Thoracic aorta (tissue), 2 donors: ENCODE measurements around the gene CSTF1. TPM values are rescaled to one million over a fixed set of nuclear protein-coding genes. Genes with fewer than 3 reads are reported as not detected.

Experiments
- ATAC-seq: fragments of 150-250 bp; one replicate; pipeline ENCODE4 v1.8.0; 2017; ENCODE audit warnings: low read depth; ENCODE audit not compliant: insufficient number of reproducible peaks, low FRiP score
- DNase-seq: peaks from one replicate; pipeline ENCODE4 v3.0.0-alpha.2; 2020; ENCODE audit warnings: low spot score
- H3K27ac ChIP-seq, 2 donors: fragments of 200-600 bp; sonication (generic); 1 replicate in 1 of 2; 2 replicates in 1 of 2; pipeline ENCODE4 v1.5.1; 2016; ENCODE audit warnings: mild to moderate bottlenecking in 2 of 2, moderate library complexity in 2 of 2
- H3K27me3 ChIP-seq: fragments of 200-600 bp; sonication (generic); replicated peaks from 2 replicates; pipeline ENCODE4 v1.6.0; 2016; ENCODE audit warnings: mild to moderate bottlenecking; ENCODE audit not compliant: insufficient read depth
- H3K36me3 ChIP-seq: fragments of 200-600 bp; sonication (generic); one replicate; pipeline ENCODE4 v1.5.1; 2016
- H3K4me1 ChIP-seq, 2 donors: fragments of 200-600 bp; sonication (generic); 1 replicate in 1 of 2; 2 replicates in 1 of 2; pipeline versions ENCODE4 v1.5.1 to v1.6.0; 2016; ENCODE audit warnings: low read depth in 2 of 2, mild to moderate bottlenecking in 1 of 2; ENCODE audit not compliant: control insufficient read depth in 1 of 2
- H3K4me3 ChIP-seq: fragments of 200-600 bp; sonication (generic); 2 replicates; pipeline ENCODE4 v1.5.1; 2016; ENCODE audit warnings: mild to moderate bottlenecking
- H3K9me3 ChIP-seq: fragments of 200-600 bp; sonication (generic); 2 replicates; pipeline ENCODE4 v1.5.1; 2016
- CTCF ChIP-seq: fragments of 200-600 bp; sonication (generic); IDR thresholded peaks from one replicate; pipeline ENCODE4 v1.5.1; 2019; ENCODE audit warnings: antibody characterized with exemption
- total RNA-seq, 2 donors: library from RNA; depleted of rRNA; stranded (reverse); fragments of >200 nt; gene quantifications; one replicate each; pipeline versions ENCODE4 v1.1.0 to v1.2.3, GENCODE V29; 2016

The CSTF1 gene
- total RNA-seq, 2 donors from 2014 or later, result 4.6 to 22.5 TPM

- no peak for ATAC-seq
Observed at GRCh38 chr20:56371977-56372376, 20.5 kb upstream of the CSTF1 start.

GRCh38 chr20:56372850-56373249 is 19.6 kb upstream of the CSTF1 start:
- Histone ChIP-seq H3K36me3 (peaks cover 2% of the 10 kb centered on the region), H3K4me1 (no peaks in the 10 kb centered on the region), H3K27me3 (no peaks in the 10 kb centered on the region), H3K27ac (no peak overlapping the region), H3K9me3 (no peaks in the 10 kb centered on the region), H3K4me3 (no peak overlapping the region)
- TF ChIP-seq CTCF, result no peak
- ATAC-seq (no peak), DNase-seq (no peak)

More at GRCh38 chr20:56371977-56372376, 20.5 kb upstream of the CSTF1 start:
- no peak overlapping the region for H3K27ac ChIP-seq
- DNase-seq, result no peak
- H3K4me1 ChIP-seq, result no peaks in the 10 kb centered on the region
- H3K27me3 ChIP-seq, result no peaks in the 10 kb centered on the region
- no peak for TF ChIP-seq CTCF
- H3K4me3 ChIP-seq, result no peak overlapping the region
- H3K9me3 ChIP-seq, result no peaks in the 10 kb centered on the region
- peaks cover 7% of the 10 kb centered on the region for H3K36me3 ChIP-seq

- peaks cover 2% of the 10 kb centered on the region for H3K36me3 ChIP-seq
- ATAC-seq (no peak), DNase-seq (no peak)
- no peak overlapping the region for H3K4me3 ChIP-seq
- no peak for TF ChIP-seq CTCF
- H3K4me1 ChIP-seq, result no peaks in the 10 kb centered on the region
- H3K27ac ChIP-seq, result no peak overlapping the region
- no peaks in the 10 kb centered on the region for H3K9me3 ChIP-seq
- H3K27me3 ChIP-seq, result no peaks in the 10 kb centered on the region
Observed at GRCh38 chr20:56373942-56374341, 18.5 kb upstream of the CSTF1 start.

- TF ChIP-seq CTCF, result no peak
- Histone ChIP-seq H3K27ac (no peak overlapping the region), H3K9me3 (no peaks in the 10 kb centered on the region), H3K27me3 (no peaks in the 10 kb centered on the region), H3K4me1 (peaks cover 7 to 8% of the 10 kb centered on the region in 2 donors), H3K4me3 (no peak overlapping the region), H3K36me3 (no peaks in the 10 kb centered on the region)
- no peak for ATAC-seq
- DNase-seq, result no peak
Observed at GRCh38 chr20:56376331-56376730, 16.1 kb upstream of the CSTF1 start.

GRCh38 chr20:56378386-56378785 is 14.1 kb upstream of the CSTF1 start:
- Histone ChIP-seq H3K4me3 (no peak overlapping the region), H3K27me3 (no peaks in the 10 kb centered on the region)
- no peak for TF ChIP-seq CTCF

More at GRCh38 chr20:56378386-56378785, 14.1 kb upstream of the CSTF1 start:
- ATAC-seq (no peak), DNase-seq (no peak)
- Histone ChIP-seq H3K4me1 (peaks cover 7 to 8% of the 10 kb centered on the region in 2 donors), H3K27ac (no peak overlapping the region), H3K36me3 (no peaks in the 10 kb centered on the region), H3K9me3 (no peaks in the 10 kb centered on the region)
